ENCODE results near the gene ELF2.
A peak's percentile ranks its signal among the peaks of the same experiment; 100 is the strongest.
"Not testable (repeated sequence)": the region's sequence is repeated elsewhere in the genome, so short reads cannot be mapped to it uniquely, and the experiment has no call there.

ELF2 gene

DNA sequence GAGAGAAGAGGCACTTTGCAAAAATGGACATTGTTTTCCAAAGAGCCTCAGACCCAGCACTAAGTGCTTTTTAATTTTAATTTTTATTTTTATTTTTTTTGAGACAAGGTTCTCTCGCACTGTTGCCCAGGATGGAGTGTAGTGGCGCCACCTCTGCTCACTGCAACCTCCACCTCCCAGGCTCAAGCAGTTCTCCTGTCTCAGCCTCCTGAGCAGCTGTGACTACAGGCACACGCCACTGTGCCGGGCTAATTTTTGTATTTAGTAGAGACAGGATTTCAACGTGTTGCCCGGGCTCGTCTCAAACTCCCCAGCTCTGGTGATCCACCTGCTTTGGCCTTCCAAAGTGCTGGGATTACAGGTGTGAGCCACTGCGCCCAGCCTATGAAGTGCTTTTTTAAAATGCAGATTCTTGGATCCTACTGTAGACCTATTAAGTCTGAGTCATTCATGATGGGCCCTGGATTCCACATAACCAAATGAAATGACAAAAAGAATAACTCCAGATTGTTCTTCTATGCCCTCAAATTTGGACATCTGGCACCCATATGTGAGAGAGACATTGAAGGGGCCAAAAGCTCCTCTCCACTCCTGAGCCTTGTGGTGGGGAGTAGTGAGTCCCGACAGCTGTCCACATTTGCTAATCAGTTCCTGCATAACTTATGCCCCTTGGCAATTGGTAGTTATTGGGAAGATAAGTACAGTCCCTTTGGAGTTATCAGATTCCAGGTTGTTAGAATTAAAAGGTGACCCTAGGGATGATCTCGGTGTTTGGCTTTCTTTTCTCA is 157.9 kb downstream of the ELF2 start:
- DNase-seq (ENCODE audit: low read depth): no peak

DNA sequence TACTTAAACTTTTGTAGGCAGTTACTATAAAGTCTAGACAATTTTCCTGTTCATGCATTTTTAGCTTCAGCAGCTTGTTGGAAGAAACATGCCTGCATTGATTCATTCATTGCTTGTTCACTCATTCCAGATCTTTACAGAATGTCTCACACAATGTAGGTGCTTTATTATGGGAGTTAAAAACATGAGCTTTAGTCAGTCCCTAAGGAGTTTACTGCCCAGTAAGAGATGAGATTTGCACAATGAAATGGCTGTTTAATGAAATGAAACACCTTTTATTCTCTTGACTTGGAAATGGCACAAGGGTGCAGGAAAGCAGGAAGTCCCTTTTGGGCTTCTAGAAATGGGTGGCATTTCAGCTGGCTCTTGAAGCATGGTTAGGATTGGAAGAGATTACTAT is 158.5 kb downstream of the ELF2 start:
- no peak for DNase-seq (ENCODE audit: low read depth)

DNA sequence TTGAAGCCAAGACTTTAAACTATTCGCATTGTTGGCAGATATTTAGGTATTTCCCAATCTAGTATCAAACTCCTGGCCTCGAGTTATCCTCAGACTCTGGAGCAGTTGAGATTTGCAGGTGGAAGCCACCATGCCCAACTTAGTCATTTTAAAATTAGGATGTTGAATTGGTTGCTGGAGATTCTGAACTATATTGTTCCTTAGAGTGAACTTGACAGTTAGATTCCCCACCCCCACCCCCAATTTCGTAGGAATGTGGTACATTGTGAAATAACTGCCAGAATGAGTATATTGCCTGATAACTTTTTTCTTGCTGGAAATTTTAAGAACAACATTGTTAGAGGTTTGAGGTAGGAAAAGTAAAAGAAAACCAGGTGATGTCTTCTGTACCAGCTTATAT is 159.2 kb downstream of the ELF2 start:
- no peak for DNase-seq (ENCODE audit: low read depth)

DNA sequence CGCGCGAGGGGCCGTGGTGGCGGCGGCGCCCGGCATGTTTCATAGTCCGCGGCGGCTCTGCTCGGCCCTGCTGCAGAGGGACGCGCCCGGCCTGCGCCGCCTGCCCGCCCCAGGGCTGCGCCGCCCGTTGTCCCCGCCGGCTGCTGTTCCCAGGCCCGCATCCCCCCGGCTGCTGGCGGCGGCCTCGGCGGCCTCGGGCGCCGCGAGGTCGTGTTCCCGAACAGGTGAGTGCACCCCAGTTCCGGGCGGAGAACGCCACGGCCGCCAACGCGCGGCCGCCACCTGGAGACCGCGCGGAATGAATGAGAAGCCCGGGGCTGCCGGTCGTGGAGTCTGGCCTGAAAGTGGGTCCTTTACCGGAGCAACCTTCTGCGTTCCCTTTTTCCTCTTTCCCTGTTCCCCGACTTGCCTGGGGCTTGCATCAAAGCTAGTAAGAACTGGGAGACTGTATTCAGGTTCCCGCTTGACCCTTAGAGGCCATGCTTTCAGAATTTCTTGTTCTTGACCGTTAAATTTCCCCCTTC is 161.0 kb downstream of the ELF2 start:
- peak; percentile 33 for DNase-seq (ENCODE audit: low read depth)

DNA sequence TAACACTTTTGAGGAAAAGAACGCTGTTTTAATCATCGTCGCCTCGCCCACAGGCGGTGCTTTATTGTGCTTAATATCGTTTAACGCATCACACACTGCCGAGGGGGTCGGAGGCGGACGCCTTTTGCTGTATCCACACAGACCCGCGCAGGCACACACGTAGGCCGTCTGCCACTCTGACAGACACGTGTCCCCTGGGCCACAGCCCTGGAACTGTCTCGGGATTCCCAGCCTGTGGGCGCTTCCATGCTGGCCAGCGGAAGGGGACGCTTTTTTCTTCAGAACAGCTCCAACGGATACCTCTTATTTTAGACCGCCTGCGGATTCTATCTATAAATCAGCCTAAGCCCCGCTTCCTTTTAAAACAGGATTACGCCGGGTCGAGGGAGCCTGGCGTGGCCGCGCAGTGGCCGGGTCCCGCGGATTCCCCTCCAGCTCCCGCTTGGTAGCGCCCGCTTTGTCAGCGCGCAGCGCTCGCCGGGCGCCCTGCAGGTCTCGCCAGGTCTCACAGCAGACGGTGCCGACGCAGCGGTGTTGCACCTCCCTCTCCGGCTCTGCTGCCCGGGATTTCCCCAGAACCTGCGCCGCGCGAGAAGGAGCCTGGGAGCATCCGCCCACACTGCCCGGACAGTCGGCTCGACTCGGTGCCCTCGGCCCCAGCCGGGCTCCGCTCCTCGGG is 161.6 kb downstream of the ELF2 start, which contains the start of gene NOCT:
Gene NOCT (plus strand): TSS at position 513 of the 679 bp plus-strand sequence. CDS start 201 bp downstream, outside the sequence.
- peak; percentile 90 for DNase-seq (ENCODE audit: low read depth)

DNA sequence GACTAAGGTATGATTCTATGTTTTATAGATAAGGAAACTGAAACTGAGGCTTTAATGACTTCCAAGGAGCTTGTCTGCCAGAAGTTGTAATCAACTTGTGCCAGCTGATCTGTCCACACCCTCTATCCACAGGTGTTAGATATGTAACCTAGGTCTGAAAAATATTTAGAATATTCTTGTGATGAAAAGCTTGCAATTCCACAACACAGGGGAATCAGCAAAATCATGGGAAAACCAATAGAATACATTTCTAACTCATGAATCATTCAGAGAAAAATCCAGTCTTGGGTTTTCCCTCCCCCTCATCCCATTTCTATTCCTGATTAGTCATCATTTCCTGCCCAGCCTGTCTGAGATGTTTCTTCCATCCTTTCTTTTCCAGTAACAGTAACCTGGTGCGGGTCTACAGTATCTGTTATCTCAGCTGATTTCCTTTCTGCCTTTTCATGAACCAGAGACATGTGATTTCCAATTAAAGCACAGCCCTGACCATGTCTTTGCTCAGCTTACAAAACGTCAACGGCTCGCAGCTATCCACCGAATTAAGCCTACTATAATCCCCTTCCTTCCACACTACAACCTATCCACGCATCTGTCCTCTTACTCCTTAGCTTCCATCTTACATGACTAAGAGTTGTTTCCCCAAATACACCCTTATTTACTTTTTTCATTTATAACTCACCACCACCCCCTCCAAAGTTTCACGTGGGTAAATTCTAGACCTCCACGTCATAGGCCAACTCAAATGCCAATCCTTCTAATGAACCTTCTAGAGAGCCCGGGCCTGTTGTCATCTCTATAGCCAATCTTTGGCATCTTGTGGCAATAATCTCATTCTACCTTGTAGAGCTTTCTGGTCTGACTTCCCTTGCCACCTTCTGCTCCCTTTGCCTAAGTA is 162.4 kb downstream of the ELF2 start:
- no peak for DNase-seq (ENCODE audit: low read depth)

DNA sequence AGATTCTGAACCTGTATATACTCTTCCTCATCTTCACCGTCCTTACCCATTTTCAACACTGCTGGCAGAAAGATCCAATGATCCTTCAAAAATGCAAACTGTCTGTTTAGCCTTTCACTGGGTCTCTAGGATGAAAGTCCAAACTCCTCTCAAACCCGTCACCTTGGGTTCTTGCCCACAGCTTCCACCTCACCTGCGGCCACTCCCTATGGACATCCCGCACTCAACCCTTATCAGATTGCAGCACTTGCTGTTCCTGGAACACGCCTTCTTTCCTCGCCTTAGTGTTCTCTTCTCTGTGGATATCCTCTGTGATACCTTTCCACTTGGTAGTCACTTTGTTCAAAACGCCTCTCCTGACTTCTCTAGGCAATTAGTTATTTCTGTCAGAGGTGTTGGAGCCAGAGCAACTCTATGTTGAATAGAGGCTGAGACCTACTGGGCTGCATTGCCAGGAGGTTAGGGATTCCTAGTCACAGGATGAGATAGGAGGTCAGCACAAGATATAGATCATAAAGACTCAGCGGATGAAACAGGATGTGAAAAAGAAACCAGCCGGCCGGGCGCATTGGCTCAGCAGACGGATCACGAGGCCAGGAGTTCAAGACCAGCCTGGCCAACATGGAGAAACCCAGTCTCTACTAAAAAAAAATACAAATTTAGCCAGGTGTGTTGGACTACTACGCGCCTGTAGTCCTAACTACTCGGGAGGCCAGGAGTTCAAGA is 165.6 kb downstream of the ELF2 start:
- no peak for DNase-seq (ENCODE audit: low read depth)

DNA sequence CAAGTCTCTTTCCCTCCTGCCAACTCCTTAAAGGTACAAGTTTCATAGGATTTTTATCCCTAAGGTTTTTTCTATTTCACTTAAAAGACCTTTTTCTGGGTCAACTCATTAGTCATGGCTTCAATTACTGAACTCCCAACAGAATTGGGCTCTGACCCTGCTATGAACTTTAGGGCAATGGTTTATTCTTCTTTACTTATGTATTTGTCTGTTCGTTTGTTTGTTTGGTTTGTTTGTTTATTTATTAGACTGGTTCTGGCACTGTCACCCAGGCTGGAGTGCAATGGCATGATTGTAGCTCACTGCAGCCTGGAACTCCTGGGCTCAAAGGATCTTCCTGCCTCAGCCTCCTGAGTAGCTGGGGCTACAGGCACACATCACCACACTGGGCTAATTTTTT is 167.3 kb downstream of the ELF2 start:
- no peak for DNase-seq (ENCODE audit: low read depth)

DNA sequence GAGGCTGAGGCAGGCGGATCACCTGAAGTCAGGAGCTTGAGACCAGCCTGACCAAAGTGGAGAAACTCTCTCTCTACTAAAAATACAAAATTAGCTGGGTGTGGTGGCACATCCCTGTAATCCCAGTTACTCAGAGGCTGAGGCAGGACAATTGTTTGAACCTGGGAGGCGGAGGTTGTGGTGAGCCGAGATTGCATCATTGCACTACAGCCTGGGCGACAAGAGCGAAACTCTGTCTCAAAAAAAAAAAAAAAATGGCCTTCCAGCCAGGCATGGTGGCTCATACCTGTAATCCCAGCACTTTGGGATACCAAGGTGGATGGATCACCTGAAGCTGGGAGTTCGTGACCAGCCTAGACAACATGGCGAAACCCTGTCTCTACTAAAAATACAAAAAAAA is 168.7 kb downstream of the ELF2 start:
- DNase-seq (ENCODE audit: low read depth): not testable (repeated sequence)

DNA sequence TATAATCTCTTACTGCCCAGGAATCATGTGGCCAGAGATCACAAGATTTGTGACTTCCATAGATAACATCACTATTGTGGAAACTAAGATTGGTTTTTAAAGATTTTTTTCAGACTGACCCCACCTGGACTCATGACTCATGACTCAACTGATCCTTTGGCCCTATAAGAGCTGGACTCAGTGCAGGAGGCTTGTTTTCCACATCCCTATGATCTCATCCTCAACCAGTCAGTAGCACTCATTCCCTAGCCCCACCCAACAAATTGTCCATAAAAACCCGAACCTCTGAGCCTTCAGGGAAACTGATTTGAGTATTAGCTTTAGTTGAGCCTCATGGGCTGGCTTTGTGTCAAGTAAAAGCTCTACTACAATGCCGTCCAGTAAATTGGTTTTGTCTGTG is 169.4 kb downstream of the ELF2 start:
- DNase-seq (ENCODE audit: low read depth): no peak

Measured in activated T-helper 9 cell treated with anti-CD3 and anti-CD28 coated beads, Interleukin-2, amount 50 U/mL, for 16 hours (primary cell).